HFF-Myc (cell line): ENCODE data around the gene NEGR1.

Experiments used
- DNase-seq: peaks from one replicate; pipeline ENCODE4 v3.0.0-alpha.2; 2011; ENCODE audit warnings: low read depth; ENCODE audit errors: extremely low read depth
- H3K4me3 ChIP-seq: replicated peaks from 2 replicates; pipeline ENCODE4 v1.5.1; 2011; ENCODE audit warnings: low read depth, mild to moderate bottlenecking, control low read depth, low read length
- CTCF ChIP-seq: IDR thresholded peaks from 2 replicates; pipeline ENCODE4 v1.5.1; 2012; ENCODE audit warnings: mild to moderate bottlenecking, low read depth, low read length, control low read depth; ENCODE audit errors: missing control alignments

The NEGR1 gene

GRCh38 chr1:71979882-71980281 lies 302.5 kb downstream of the NEGR1 start:
- TF ChIP-seq CTCF: no peak
- no peak overlapping the region for H3K4me3 ChIP-seq
- no peak for DNase-seq

- no peak for DNase-seq
- H3K4me3 ChIP-seq: no peak overlapping the region
- TF ChIP-seq CTCF: no peak
Measured at GRCh38 chr1:71967670-71968069, 314.7 kb downstream of the NEGR1 start.

- no peak overlapping the region for H3K4me3 ChIP-seq
- DNase-seq: no peak
- TF ChIP-seq CTCF: no peak
Measured at GRCh38 chr1:71964188-71964587, 318.2 kb downstream of the NEGR1 start.

- no peak for DNase-seq
- H3K4me3 ChIP-seq: no peak overlapping the region
- no peak for TF ChIP-seq CTCF
Measured at GRCh38 chr1:71956613-71957285, 325.6 kb downstream of the NEGR1 start.

GRCh38 chr1:71950579-71950978 lies 331.8 kb downstream of the NEGR1 start:
- DNase-seq: no peak
- TF ChIP-seq CTCF: no peak

GRCh38 chr1:71949681-71950080 lies 332.7 kb downstream of the NEGR1 start:
- DNase-seq: no peak
- H3K4me3 ChIP-seq: no peak overlapping the region
- TF ChIP-seq CTCF: no peak

More at GRCh38 chr1:71950579-71950978, 331.8 kb downstream of the NEGR1 start:
- H3K4me3 ChIP-seq: no peak overlapping the region

GRCh38 chr1:71948561-71948960 lies 333.8 kb downstream of the NEGR1 start:
- no peak for DNase-seq
- no peak overlapping the region for H3K4me3 ChIP-seq
- TF ChIP-seq CTCF: no peak
